Chondrocyte (in vitro differentiated cells): Measurements from ENCODE around the gene LRRTM4. TPM values are rescaled to one million over a fixed set of nuclear protein-coding genes. Genes with fewer than 3 reads are reported as not detected.
"Not testable (repeated sequence)": the region's sequence is repeated elsewhere in the genome, so short reads cannot be mapped to it uniquely, and the experiment has no call there.

Source experiments
- DNase-seq: peaks from one replicate; pipeline ENCODE4 v3.0.0; 2021; ENCODE audit warnings: mixed read lengths, low spot score
- H3K27ac Mint-ChIP-seq: one replicate; pipeline ENCODE4 v1.8.0; 2021; ENCODE audit warnings: mild to moderate bottlenecking, moderate library complexity, mixed read lengths; ENCODE audit not compliant: unreplicated experiment
- H3K27me3 Mint-ChIP-seq: 2 replicates; pipeline ENCODE4 v1.8.0; 2021; ENCODE audit warnings: low read depth, mixed read lengths
- H3K36me3 Mint-ChIP-seq: 2 replicates; pipeline ENCODE4 v1.8.0; 2021; ENCODE audit warnings: low read depth, mixed read lengths
- H3K4me1 Mint-ChIP-seq: 2 replicates; pipeline ENCODE4 v1.8.0; 2021; ENCODE audit warnings: low read depth, mild to moderate bottlenecking, mixed read lengths
- H3K4me3 Mint-ChIP-seq: one replicate; pipeline ENCODE4 v1.8.0; 2021; ENCODE audit warnings: mild to moderate bottlenecking, moderate library complexity, mixed read lengths; ENCODE audit not compliant: unreplicated experiment
- H3K9me3 Mint-ChIP-seq: 2 replicates; pipeline ENCODE4 v1.8.0; 2021; ENCODE audit warnings: low read depth, mixed read lengths
- CTCF ChIP-seq: fragments of 200-600 bp; sonication (generic); IDR thresholded peaks from 2 replicates; pipeline ENCODE4 v1.5.0; 2021; ENCODE audit warnings: antibody characterized with exemption, mild to moderate bottlenecking, moderate library complexity
- total RNA-seq: library from RNA; stranded (reverse); gene quantifications from 3 replicates; pipeline ENCODE4 v1.2.1, GENCODE V29; 2021

LRRTM4 gene
- total RNA-seq, 1 donor from 2014 or later: not detected

- Mint-ChIP-seq H3K4me1 (no peaks in the 10 kb centered on the region), H3K27ac (no peak overlapping the region), H3K9me3 (no peaks in the 10 kb centered on the region), H3K36me3 (no peaks in the 10 kb centered on the region), H3K27me3 (no peaks in the 10 kb centered on the region), H3K4me3 (no peak overlapping the region)
- no peak for TF ChIP-seq CTCF
- no peak for DNase-seq
These were observed 475.8 kb downstream of the LRRTM4 start for GRCh38 chr2:77046339-77046738.

- not testable (repeated sequence) for H3K9me3 Mint-ChIP-seq, H3K4me3 Mint-ChIP-seq, H3K27ac Mint-ChIP-seq, H3K36me3 Mint-ChIP-seq, H3K27me3 Mint-ChIP-seq, DNase-seq, H3K4me1 Mint-ChIP-seq
These were observed 476.7 kb downstream of the LRRTM4 start for GRCh38 chr2:77045456-77045855.

- no peaks in the 10 kb centered on the region for H3K27me3 Mint-ChIP-seq
- no peaks in the 10 kb centered on the region for H3K36me3 Mint-ChIP-seq
- H3K9me3 Mint-ChIP-seq: no peaks in the 10 kb centered on the region
- no peak overlapping the region for H3K4me3 Mint-ChIP-seq
- TF ChIP-seq CTCF: no peak
- no peaks in the 10 kb centered on the region for H3K4me1 Mint-ChIP-seq
- H3K27ac Mint-ChIP-seq: no peak overlapping the region
- no peak for DNase-seq
These were observed 487.7 kb downstream of the LRRTM4 start for GRCh38 chr2:77034445-77034844.

GRCh38 chr2:77029237-77029636 is 492.9 kb downstream of the LRRTM4 start:
- not testable (repeated sequence) for H3K4me1 Mint-ChIP-seq, DNase-seq, H3K4me3 Mint-ChIP-seq, H3K9me3 Mint-ChIP-seq, H3K27ac Mint-ChIP-seq, H3K27me3 Mint-ChIP-seq, H3K36me3 Mint-ChIP-seq

GRCh38 chr2:77028032-77028600 is 494.1 kb downstream of the LRRTM4 start:
- H3K4me1 Mint-ChIP-seq: no peaks in the 10 kb centered on the region

GRCh38 chr2:77025714-77026113 is 496.5 kb downstream of the LRRTM4 start:
- Mint-ChIP-seq H3K27me3 (no peaks in the 10 kb centered on the region), H3K9me3 (peaks cover 3% of the 10 kb centered on the region), H3K4me3 (no peak overlapping the region), H3K4me1 (no peaks in the 10 kb centered on the region), H3K27ac (no peak overlapping the region), H3K36me3 (no peaks in the 10 kb centered on the region)
- no peak for TF ChIP-seq CTCF
- no peak for DNase-seq

More at GRCh38 chr2:77028032-77028600, 494.1 kb downstream of the LRRTM4 start:
- H3K27ac Mint-ChIP-seq: no peak overlapping the region
- no peak overlapping the region for H3K4me3 Mint-ChIP-seq
- TF ChIP-seq CTCF: no peak
- H3K9me3 Mint-ChIP-seq: peaks cover 3% of the 10 kb centered on the region
- no peaks in the 10 kb centered on the region for H3K27me3 Mint-ChIP-seq
- no peak for DNase-seq
- no peaks in the 10 kb centered on the region for H3K36me3 Mint-ChIP-seq
